NCI-H187 treated with DMSO at 0.1 percent for 48 hours (cell line): ENCODE data around the gene MFF.
"Not testable (repeated sequence)": the region's sequence is repeated elsewhere in the genome, so short reads cannot be mapped to it uniquely, and the experiment has no call there.

ENCODE experiments used
- DNase-seq: peaks from one replicate; lab custom pipeline; 2025; lab: John Stamatoyannopoulos, UW

Gene MFF

GRCh38 chr2:227335713-227336112 is 10.7 kb downstream of the MFF start:
- no peak for DNase-seq

- DNase-seq, result no peak
Measured at GRCh38 chr2:227337442-227337841, 12.4 kb downstream of the MFF start.

- no peak for DNase-seq
Measured at GRCh38 chr2:227339098-227339599, 14.1 kb downstream of the MFF start.

- DNase-seq, result no peak
Measured at GRCh38 chr2:227340106-227340505, 15.1 kb downstream of the MFF start.

GRCh38 chr2:227341553-227341952 is 16.5 kb downstream of the MFF start:
- DNase-seq, result no peak

GRCh38 chr2:227344231-227344630 is 19.2 kb downstream of the MFF start:
- no peak for DNase-seq

GRCh38 chr2:227347117-227347516 is 22.1 kb downstream of the MFF start:
- no peak for DNase-seq

GRCh38 chr2:227348324-227348723 is 23.3 kb downstream of the MFF start:
- no peak for DNase-seq

- DNase-seq, result no peak
Measured at GRCh38 chr2:227349989-227350612, 25.1 kb downstream of the MFF start.

GRCh38 chr2:227351639-227352038 is 26.6 kb downstream of the MFF start:
- no peak for DNase-seq

GRCh38 chr2:227360351-227360750 is 35.3 kb downstream of the MFF start:
- DNase-seq, result no peak

- DNase-seq, result no peak
Measured at GRCh38 chr2:227363756-227364155, 38.7 kb downstream of the MFF start.

- DNase-seq, result not testable (repeated sequence)
Measured at GRCh38 chr2:227364585-227365263, 39.7 kb downstream of the MFF start.

- no peak for DNase-seq
Measured at GRCh38 chr2:227365833-227366232, 40.8 kb downstream of the MFF start.

- DNase-seq, result no peak
Measured at GRCh38 chr2:227366769-227367426, 41.8 kb downstream of the MFF start.

GRCh38 chr2:227367427-227367795 is 42.4 kb downstream of the MFF start:
- DNase-seq, result no peak

GRCh38 chr2:227368574-227368973 is 43.5 kb downstream of the MFF start:
- no peak for DNase-seq

GRCh38 chr2:227370092-227370491 is 45.0 kb downstream of the MFF start:
- no peak for DNase-seq

GRCh38 chr2:227370791-227371312 is 45.8 kb downstream of the MFF start:
- DNase-seq, result no peak

- DNase-seq, result no peak
Measured at GRCh38 chr2:227373389-227373788, 48.3 kb downstream of the MFF start.

GRCh38 chr2:227374158-227374557 is 49.1 kb downstream of the MFF start:
- DNase-seq, result no peak

GRCh38 chr2:227376656-227377396 is 51.8 kb downstream of the MFF start:
- DNase-seq, result no peak
